Endothelial cell of umbilical vein (primary cell): ENCODE measurements around the gene BRAT1. TPM values are rescaled to one million over a fixed set of nuclear protein-coding genes. Genes with fewer than 3 reads are reported as not detected.

ENCODE experiments used
- BruUV-seq: library from RNA; stranded (reverse); fragments of 400-500 nt; replicated peaks from 2 replicates; lab custom pipeline; 2021; lab: Mats Ljungman, UMichigan
- CTCF ChIA-PET: fragments of 300-600, 350-600 bp; sonication (Branson Sonifier 250); formaldehyde crosslinking; loops from one replicate; lab custom pipeline; 2021; ENCODE audit warnings: antibody characterized with exemption, inconsistent platforms; lab: Charles Lee
- POLR2A ChIA-PET: fragments of 300-600, 350-600 bp; sonication (Branson Sonifier 250); formaldehyde crosslinking; loops from one replicate; lab custom pipeline; 2021; ENCODE audit warnings: antibody characterized with exemption, inconsistent platforms; lab: Charles Lee
- DNase-seq: peaks from one replicate; pipeline ENCODE4 v3.0.0-alpha.2; 2011; ENCODE audit warnings: low read depth, low spot score
- FAIRE-seq: peaks from 2 replicates; lab custom pipeline; 2011; peaks lifted over from hg19 to GRCh38; lab: Jason Lieb, UNC
- H2AFZ ChIP-seq: 2 replicates; pipeline ENCODE4 v1.6.0; 2012; ENCODE audit warnings: low read depth, low read length, control low read depth, inconsistent platforms
- H3K27ac ChIP-seq: 2 replicates; pipeline ENCODE4 v1.5.1; 2011; ENCODE audit warnings: low read depth, mild to moderate bottlenecking, control low read depth, low read length, moderate library complexity; ENCODE audit not compliant: insufficient read depth
- H3K27me3 ChIP-seq, 2 experiments: 2 replicates each; pipeline versions ENCODE4 v1.6.0 to v1.6.1; 2011; ENCODE audit warnings: low read length in 2 of 2, mixed read lengths in 1 of 2; ENCODE audit not compliant: control insufficient read depth in 2 of 2, insufficient read depth in 2 of 2
- H3K36me3 ChIP-seq, 2 experiments: 2 replicates in 1 of 2; 3 replicates in 1 of 2; pipeline ENCODE4 v1.5.1; 2011; ENCODE audit warnings: low read length in 2 of 2, mild to moderate bottlenecking in 1 of 2, moderate library complexity in 1 of 2; ENCODE audit not compliant: control insufficient read depth in 2 of 2, insufficient read depth in 2 of 2; ENCODE audit errors: extremely low read depth in 1 of 2
- H3K4me1 ChIP-seq: 3 replicates; pipeline ENCODE4 v1.5.1; 2011; ENCODE audit warnings: mild to moderate bottlenecking, low read length; ENCODE audit not compliant: control insufficient read depth, insufficient read depth; ENCODE audit errors: extremely low read depth
- H3K4me2 ChIP-seq: 2 replicates; pipeline ENCODE4 v1.6.1; 2011; ENCODE audit warnings: low read length, control low read depth, mixed read lengths; ENCODE audit not compliant: insufficient read depth
- H3K4me3 ChIP-seq, 3 experiments: fragments of 200-600 bp in 1 of 3; sonication (generic), shearing (Covaris generic) in 1 of 3; replicated peaks in 1 of 3; 2 replicates each; pipeline ENCODE4 v1.5.1; 2011 to 2016; ENCODE audit warnings: control low read depth in 3 of 3, low read length in 3 of 3, mild to moderate bottlenecking in 2 of 3, inconsistent platforms in 1 of 3, low read depth in 1 of 3, moderate library complexity in 1 of 3; ENCODE audit not compliant: insufficient read depth in 1 of 3
- H3K79me2 ChIP-seq: 2 replicates; pipeline ENCODE4 v1.6.0; 2012; ENCODE audit warnings: low read length, inconsistent platforms; ENCODE audit not compliant: control insufficient read depth, insufficient read depth
- H3K9ac ChIP-seq: replicated peaks from 2 replicates; pipeline ENCODE3; 2011; ENCODE audit warnings: low read length, control low read depth; ENCODE audit not compliant: insufficient read depth; ENCODE audit errors: extremely low read depth
- H3K9me1 ChIP-seq: replicated peaks from 3 replicates; pipeline ENCODE4 v1.6.0; 2011; ENCODE audit warnings: mild to moderate bottlenecking, low read length; ENCODE audit not compliant: control insufficient read depth, insufficient read depth; ENCODE audit errors: extremely low read depth
- H3K9me3 ChIP-seq: replicated peaks from 2 replicates; pipeline ENCODE4 v1.5.1; 2012; ENCODE audit warnings: low read length, inconsistent platforms; ENCODE audit not compliant: control insufficient read depth, insufficient read depth
- H4K20me1 ChIP-seq: replicated peaks from 2 replicates; pipeline ENCODE3; 2011; ENCODE audit warnings: mild to moderate bottlenecking, low read length; ENCODE audit not compliant: control insufficient read depth, insufficient read depth; ENCODE audit errors: extremely low read depth
- EZH2 ChIP-seq: IDR thresholded peaks from 2 replicates; pipeline ENCODE4 v1.6.1; 2012; ENCODE audit warnings: borderline replicate concordance, low read depth, mild to moderate bottlenecking, moderate library complexity, low read length, inconsistent platforms; ENCODE audit not compliant: severe bottlenecking
- GATA2 ChIP-seq: IDR thresholded peaks from 2 replicates; pipeline ENCODE4 v1.7.0; 2011; ENCODE audit warnings: low read depth, mild to moderate bottlenecking, moderate library complexity, mixed read lengths, low read length; ENCODE audit not compliant: insufficient read length, insufficient read depth
- POLR2A ChIP-seq: IDR thresholded peaks from 2 replicates; pipeline ENCODE4 v1.6.1; 2012; ENCODE audit warnings: low read depth, mild to moderate bottlenecking, control low read depth, low read length
- POLR2AphosphoS5 ChIP-seq: IDR thresholded peaks from 2 replicates; pipeline ENCODE4 v1.6.1; 2012; ENCODE audit warnings: low read depth, mild to moderate bottlenecking, control low read depth, low read length, moderate library complexity; ENCODE audit not compliant: insufficient read depth
- dilution Hi-C: fragments of 300-500 bp; cut with MboI; formaldehyde crosslinking; loops from one replicate; pipeline ENCODE4 v1.15.0; 2019; ENCODE audit warnings: low sequenced_read_pairs; ENCODE audit not compliant: extremely low pct_ligation_motif_present
- intact Hi-C: fragments of 100-400 bp; cut with micrococcal nuclease; formaldehyde crosslinking; loops from one replicate; pipeline ENCODE4 v1.10.0; 2022
- polyA plus RNA-seq, 4 experiments: library from polyadenylated mRNA; depleted of rRNA in 3 of 4; stranded (reverse) in 3 of 4; unstranded in 1 of 4; fragments of >200 nt; gene quantifications; 2 replicates each; pipeline versions ENCODE4 v1.2.1 to v1.2.3, GENCODE V29; 2011 to 2012; ENCODE audit warnings: missing spikeins in 1 of 4
- total RNA-seq: library from RNA; stranded (reverse); gene quantifications from 2 replicates; pipeline ENCODE4 v1.2.3, GENCODE V29; 2021

Gene BRAT1
- total and polyA plus RNA-seq, 2 donors (not counting 3 experiments of a cell fraction or from before 2014, with no cell fraction given) = 31.1 to 31.6 TPM

DNA sequence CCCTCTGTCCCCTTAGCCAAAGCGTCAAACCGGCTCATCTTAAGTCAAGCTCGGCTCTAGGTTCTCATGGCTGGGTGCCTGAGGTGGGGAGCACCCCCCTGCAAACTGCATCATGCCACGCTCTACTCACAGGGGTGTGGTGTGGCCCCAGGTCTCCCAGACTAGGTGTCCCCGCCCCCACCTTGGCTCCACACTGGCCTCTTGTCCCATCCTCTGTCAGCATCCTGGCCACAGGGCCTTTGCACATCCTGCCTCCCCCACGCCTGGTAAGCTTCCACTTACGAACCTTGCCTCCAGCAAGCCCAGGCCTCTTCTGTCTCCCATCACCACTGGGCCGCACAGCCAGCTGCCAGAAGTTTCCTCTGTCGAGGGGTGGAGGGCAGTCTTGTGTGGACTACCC, 58.9 kb downstream of the BRAT1 start:
- dilution Hi-C loops (no loop called here), intact Hi-C loops (no loop called here)
- Histone ChIP-seq H3K36me3 (no peaks in the 10 kb centered on the region), H3K9ac (no peak overlapping the region), H3K9me1 (no peaks in the 10 kb centered on the region), H3K9me3 (no peaks in the 10 kb centered on the region), H4K20me1 (no peaks in the 10 kb centered on the region), H3K4me3 (no peak overlapping the region), H2AFZ (no peak overlapping the region), H3K79me2 (no peaks in the 10 kb centered on the region), H3K27ac (no peak overlapping the region), H3K27me3 (no peaks in the 10 kb centered on the region), H3K4me2 (no peak overlapping the region), H3K4me1 (no peaks in the 10 kb centered on the region)
- TF ChIP-seq GATA2 = no peak
- TF ChIP-seq POLR2A = no peak
- no peak for TF ChIP-seq POLR2AphosphoS5
- DNase-seq = no peak
- ChIA-PET CTCF (no interaction called here), POLR2A (no interaction called here)
- FAIRE-seq = no peak
- no TSS peak for BruUV-seq

DNA sequence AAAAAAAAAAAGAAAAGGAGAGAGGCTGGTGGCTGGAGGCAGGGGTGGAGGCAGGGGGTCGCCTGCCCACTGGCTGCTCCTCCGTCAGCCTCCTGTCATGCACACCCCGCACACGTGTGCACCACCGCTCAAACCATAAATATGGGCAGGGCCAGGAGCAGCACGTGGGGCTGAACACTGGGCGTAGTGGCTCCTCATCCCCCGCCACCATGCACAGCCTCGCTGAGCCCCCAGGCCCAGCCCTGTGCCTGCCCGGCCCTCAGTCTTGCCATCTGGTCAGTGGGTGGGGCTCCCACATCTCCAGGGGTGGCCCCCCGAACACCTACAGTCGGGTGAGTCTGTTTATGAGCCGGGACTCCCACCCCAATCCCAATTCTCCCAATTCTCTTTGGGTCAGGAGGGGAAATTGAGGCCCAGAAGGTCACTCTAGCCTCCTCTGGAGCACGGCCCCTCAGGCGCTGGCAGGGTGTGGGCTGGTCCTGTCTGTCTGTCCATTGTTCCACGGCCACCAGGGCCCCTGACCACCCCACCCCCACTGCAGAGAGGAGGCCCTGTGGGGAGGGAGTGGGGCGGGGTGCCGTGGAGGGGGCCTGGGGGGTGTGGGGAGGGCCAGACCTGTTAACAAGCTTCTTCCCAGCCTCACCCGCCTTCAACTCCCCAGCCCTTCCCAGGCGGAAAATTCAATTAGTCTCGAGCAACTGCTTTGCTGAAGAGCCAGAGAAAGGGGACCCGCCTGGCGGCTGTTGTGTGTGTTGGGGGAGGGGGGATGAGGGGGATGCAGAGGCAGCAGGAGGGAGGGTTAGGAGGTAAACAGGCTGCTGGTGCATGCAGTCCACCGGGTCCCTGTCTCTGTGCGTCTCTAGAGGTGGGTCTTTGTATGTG, 59.7 kb downstream of the BRAT1 start:
- H3K9me3 ChIP-seq = no peaks in the 10 kb centered on the region
- TF ChIP-seq EZH2 = no peak
- no peak for TF ChIP-seq POLR2A
- TF ChIP-seq GATA2 = no peak

More for the DNA sequence above, 59.7 kb downstream of the BRAT1 start:
- ChIA-PET CTCF (no interaction called here), POLR2A (no interaction called here)
- Histone ChIP-seq H3K36me3 (no peaks in the 10 kb centered on the region), H2AFZ (no peak overlapping the region), H4K20me1 (no peaks in the 10 kb centered on the region), H3K4me1 (no peaks in the 10 kb centered on the region), H3K4me3 (no peak overlapping the region), H3K27ac (no peak overlapping the region), H3K9me1 (no peaks in the 10 kb centered on the region), H3K9ac (no peak overlapping the region), H3K27me3 (no peaks in the 10 kb centered on the region), H3K79me2 (no peaks in the 10 kb centered on the region), H3K4me2 (no peak overlapping the region)
- no peak for FAIRE-seq
- no TSS peak for BruUV-seq
- intact Hi-C loops = no loop called here
- no peak for DNase-seq
- dilution Hi-C loops = no loop called here
